Measurements from ENCODE around the gene TRIO.

- TF ChIP-seq, protein P1, sequence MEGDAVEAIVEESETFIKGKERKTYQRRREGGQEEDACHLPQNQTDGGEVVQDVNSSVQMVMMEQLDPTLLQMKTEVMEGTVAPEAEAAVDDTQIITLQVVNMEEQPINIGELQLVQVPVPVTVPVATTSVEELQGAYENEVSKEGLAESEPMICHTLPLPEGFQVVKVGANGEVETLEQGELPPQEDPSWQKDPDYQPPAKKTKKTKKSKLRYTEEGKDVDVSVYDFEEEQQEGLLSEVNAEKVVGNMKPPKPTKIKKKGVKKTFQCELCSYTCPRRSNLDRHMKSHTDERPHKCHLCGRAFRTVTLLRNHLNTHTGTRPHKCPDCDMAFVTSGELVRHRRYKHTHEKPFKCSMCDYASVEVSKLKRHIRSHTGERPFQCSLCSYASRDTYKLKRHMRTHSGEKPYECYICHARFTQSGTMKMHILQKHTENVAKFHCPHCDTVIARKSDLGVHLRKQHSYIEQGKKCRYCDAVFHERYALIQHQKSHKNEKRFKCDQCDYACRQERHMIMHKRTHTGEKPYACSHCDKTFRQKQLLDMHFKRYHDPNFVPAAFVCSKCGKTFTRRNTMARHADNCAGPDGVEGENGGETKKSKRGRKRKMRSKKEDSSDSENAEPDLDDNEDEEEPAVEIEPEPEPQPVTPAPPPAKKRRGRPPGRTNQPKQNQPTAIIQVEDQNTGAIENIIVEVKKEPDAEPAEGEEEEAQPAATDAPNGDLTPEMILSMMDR (IDR thresholded peaks at IDR 0.05) = no peak
- TF ChIP-seq POLR2A (IDR thresholded peaks at IDR 0.05) = no peak
These were observed 21.6 kb upstream of the TRIO start for GRCh38 chr5:14121552-14121951.
